Stimulated activated CD8-positive, alpha-beta memory T cell treated with anti-CD3 and anti-CD28 coated beads, Interleukin-12 subunit alpha, Interleukin-12 subunit beta, amount 100 ng/mL, for 24 hours (primary cell): Measurements from ENCODE around the gene SLC8A2.
A peak's percentile ranks its signal among the peaks of the same experiment; 100 is the strongest.

Source experiments
- DNase-seq: peaks from one replicate; pipeline ENCODE4 v3.0.0-alpha.2; 2020; ENCODE audit errors: extremely low read depth

SLC8A2 gene

GRCh38 chr19:47430041-47430802, 41.5 kb downstream of the SLC8A2 start:
- DNase-seq, result no peak

- no peak for DNase-seq
Observed at GRCh38 chr19:47429140-47429793, 42.4 kb downstream of the SLC8A2 start.

GRCh38 chr19:47428177-47428894, 43.4 kb downstream of the SLC8A2 start:
- DNase-seq, result peak; percentile 56

GRCh38 chr19:47427241-47428176, 44.2 kb downstream of the SLC8A2 start:
- no peak for DNase-seq

- no peak for DNase-seq
Observed at GRCh38 chr19:47423203-47423882, 48.4 kb downstream of the SLC8A2 start.

- DNase-seq, result no peak
Observed at GRCh38 chr19:47422417-47423163, 49.1 kb downstream of the SLC8A2 start.

- DNase-seq, result no peak
Observed at GRCh38 chr19:47421844-47422395, 49.8 kb downstream of the SLC8A2 start.

- DNase-seq, result no peak
Observed at GRCh38 chr19:47421244-47421786, 50.4 kb downstream of the SLC8A2 start.

GRCh38 chr19:47419789-47420188, 51.9 kb downstream of the SLC8A2 start:
- DNase-seq, result no peak

GRCh38 chr19:47419030-47419783, 52.5 kb downstream of the SLC8A2 start, which contains the start of gene MEIS3:
MEIS3 (minus strand) TSS chr19:47419527; CDS start chr19:47419081, 446 bp downstream.
- DNase-seq, result no peak

GRCh38 chr19:47418692-47419029, 53.0 kb downstream of the SLC8A2 start:
- no peak for DNase-seq

- DNase-seq, result no peak
Observed at GRCh38 chr19:47417746-47418691, 53.7 kb downstream of the SLC8A2 start.

GRCh38 chr19:47417107-47417745, 54.5 kb downstream of the SLC8A2 start:
- no peak for DNase-seq

- no peak for DNase-seq
Observed at GRCh38 chr19:47416643-47416985, 55.1 kb downstream of the SLC8A2 start.

GRCh38 chr19:47415953-47416642, 55.6 kb downstream of the SLC8A2 start:
- no peak for DNase-seq

GRCh38 chr19:47414469-47414868, 57.2 kb downstream of the SLC8A2 start:
- no peak for DNase-seq

GRCh38 chr19:47413941-47414340, 57.8 kb downstream of the SLC8A2 start:
- no peak for DNase-seq
